WTC11 (cell line): ENCODE results near the gene C17orf67. TPM values are rescaled to one million over a fixed set of nuclear protein-coding genes. Genes with fewer than 3 reads are reported as not detected.

Experiments used
- ATAC-seq: fragments of 200-7000 bp; cut with Tn5 transposase; 2 replicates; pipeline ENCODE4 v1.10.0; 2021; ENCODE audit warnings: mild to moderate bottlenecking, moderate library complexity
- CTCF ChIA-PET: fragments of 300-600 bp; sonication (Branson Sonifier 250); formaldehyde crosslinking; loops from one replicate; lab custom pipeline; 2021; ENCODE audit warnings: antibody characterized with exemption; lab: Charles Lee
- POLR2A ChIA-PET: fragments of 350-600 bp; sonication (Branson Sonifier 250); formaldehyde crosslinking; loops from one replicate; lab custom pipeline; 2021; ENCODE audit warnings: antibody characterized with exemption; lab: Charles Lee
- DNase-seq: peaks from one replicate; pipeline ENCODE4 v3.0.0; 2021; ENCODE audit warnings: low spot score
- H3K27ac Mint-ChIP-seq: 2 replicates; pipeline ENCODE4 v1.8.0; 2021; ENCODE audit warnings: mixed read lengths
- H3K27me3 Mint-ChIP-seq: 2 replicates; pipeline ENCODE4 v1.8.0; 2021; ENCODE audit warnings: low read depth, mild to moderate bottlenecking, moderate library complexity, mixed read lengths
- H3K36me3 Mint-ChIP-seq: 2 replicates; pipeline ENCODE4 v1.8.0; 2021; ENCODE audit warnings: mixed read lengths
- H3K4me1 Mint-ChIP-seq: 2 replicates; pipeline ENCODE4 v1.8.0; 2022; ENCODE audit warnings: mixed read lengths
- H3K4me3 Mint-ChIP-seq: 2 replicates; pipeline ENCODE4 v1.8.0; 2021; ENCODE audit warnings: mild to moderate bottlenecking, moderate library complexity, mixed read lengths
- H3K9me3 Mint-ChIP-seq: 2 replicates; pipeline ENCODE4 v1.8.0; 2021; ENCODE audit warnings: mixed read lengths
- CREB1 ChIP-seq: sonication (generic); formaldehyde crosslinking; IDR thresholded peaks from 2 replicates; pipeline ENCODE4 v1.8.0; 2023; ENCODE audit warnings: mild to moderate bottlenecking, missing genetic modification reagents
- CREM ChIP-seq: sonication (generic); formaldehyde crosslinking; IDR thresholded peaks from 2 replicates; pipeline ENCODE4 v1.8.1; 2022; ENCODE audit warnings: mild to moderate bottlenecking, missing genetic modification reagents, moderate library complexity
- CTCF ChIP-seq: fragments of 200-600 bp; IDR thresholded peaks from 2 replicates; pipeline ENCODE4 v1.8.0; 2022; ENCODE audit warnings: antibody characterized with exemption
- E2F5 ChIP-seq: sonication (generic); formaldehyde crosslinking; IDR thresholded peaks from 2 replicates; pipeline ENCODE4 v1.8.1; 2022; ENCODE audit warnings: mild to moderate bottlenecking, moderate library complexity, missing genetic modification reagents
- ELF4 ChIP-seq: sonication (generic); formaldehyde crosslinking; IDR thresholded peaks from 2 replicates; pipeline ENCODE4 v1.8.1; 2022; ENCODE audit warnings: low read depth, mild to moderate bottlenecking, moderate library complexity, missing genetic modification reagents
- EMX1 ChIP-seq: fragments of 250-450 bp; sonication (Bioruptor Pico); IDR thresholded peaks from 2 replicates; pipeline ENCODE4 v1.8.0; 2021; ENCODE audit warnings: mild to moderate bottlenecking
- ESRRA ChIP-seq: sonication (generic); formaldehyde crosslinking; IDR thresholded peaks from 2 replicates; pipeline ENCODE4 v1.8.1; 2022; ENCODE audit warnings: mild to moderate bottlenecking, missing genetic modification reagents, borderline replicate concordance
- ETV6 ChIP-seq: sonication (generic); formaldehyde crosslinking; IDR thresholded peaks from 2 replicates; pipeline ENCODE4 v1.8.1; 2022; ENCODE audit warnings: mild to moderate bottlenecking, missing genetic modification reagents
- FOXP1 ChIP-seq: sonication (generic); formaldehyde crosslinking; IDR thresholded peaks from 2 replicates; pipeline ENCODE4 v1.8.0; 2022; ENCODE audit warnings: missing genetic modification reagents, mild to moderate bottlenecking, moderate library complexity, borderline replicate concordance
- GTF2I ChIP-seq: fragments of 250-450 bp; sonication (Bioruptor Pico); conservative IDR thresholded peaks from 2 replicates; pipeline ENCODE4 v1.4.0; 2021; ENCODE audit warnings: mild to moderate bottlenecking
- HMGXB4 ChIP-seq: sonication (generic); formaldehyde crosslinking; IDR thresholded peaks from 2 replicates; pipeline ENCODE4 v1.8.1; 2023; ENCODE audit warnings: mild to moderate bottlenecking, moderate library complexity, missing genetic modification reagents
- JAZF1 ChIP-seq: fragments of 250-450 bp; sonication (Bioruptor Pico); IDR thresholded peaks from 2 replicates; pipeline ENCODE4 v1.9.0; 2021; ENCODE audit warnings: moderate library complexity, mild to moderate bottlenecking, inconsistent platforms
- KAT7 ChIP-seq: sonication (generic); formaldehyde crosslinking; IDR thresholded peaks from 2 replicates; pipeline ENCODE4 v1.8.1; 2023; ENCODE audit warnings: missing genetic modification reagents, mild to moderate bottlenecking, borderline replicate concordance
- MLX ChIP-seq: sonication (generic); formaldehyde crosslinking; IDR thresholded peaks from 2 replicates; pipeline ENCODE4 v1.8.1; 2023; ENCODE audit warnings: mild to moderate bottlenecking, missing genetic modification reagents, moderate library complexity
- NR3C1 ChIP-seq: sonication (generic); formaldehyde crosslinking; conservative IDR thresholded peaks from 2 replicates; pipeline ENCODE4 v1.8.1; 2023; ENCODE audit warnings: low read depth, mild to moderate bottlenecking, missing genetic modification reagents
- PREB ChIP-seq: sonication (generic); formaldehyde crosslinking; IDR thresholded peaks from 2 replicates; pipeline ENCODE4 v1.8.1; 2022; ENCODE audit warnings: mild to moderate bottlenecking, missing genetic modification reagents, moderate library complexity, borderline replicate concordance
- PRRX2 ChIP-seq: fragments of 250-450 bp; sonication (Bioruptor Pico); IDR thresholded peaks from 2 replicates; pipeline ENCODE4 v1.8.0; 2021; ENCODE audit warnings: mild to moderate bottlenecking
- RELA ChIP-seq: sonication (generic); formaldehyde crosslinking; IDR thresholded peaks from 2 replicates; pipeline ENCODE4 v1.8.1; 2022; ENCODE audit warnings: missing genetic modification reagents, mild to moderate bottlenecking, borderline replicate concordance
- RORB ChIP-seq: fragments of 250-450 bp; sonication (Bioruptor Pico); IDR thresholded peaks from 2 replicates; pipeline ENCODE4 v1.9.0; 2021; ENCODE audit warnings: mild to moderate bottlenecking
- SMAD3 ChIP-seq: sonication (generic); formaldehyde crosslinking; IDR thresholded peaks from 2 replicates; pipeline ENCODE4 v1.8.0; 2022; ENCODE audit warnings: missing genetic modification reagents, mild to moderate bottlenecking, borderline replicate concordance
- SMAD4 ChIP-seq: sonication (generic); formaldehyde crosslinking; IDR thresholded peaks from 2 replicates; pipeline ENCODE4 v1.8.0; 2022; ENCODE audit warnings: mild to moderate bottlenecking, missing genetic modification reagents
- TP53 ChIP-seq: sonication (generic); formaldehyde crosslinking; IDR thresholded peaks from 2 replicates; pipeline ENCODE4 v1.8.1; 2023; ENCODE audit warnings: mild to moderate bottlenecking, missing genetic modification reagents
- USF2 ChIP-seq: sonication (generic); formaldehyde crosslinking; IDR thresholded peaks from 2 replicates; pipeline ENCODE4 v1.8.1; 2023; ENCODE audit warnings: mild to moderate bottlenecking, missing genetic modification reagents, moderate library complexity
- ZMAT4 ChIP-seq: fragments of 250-450 bp; sonication (Bioruptor Pico); IDR thresholded peaks from 2 replicates; pipeline ENCODE4 v1.9.0; 2021; ENCODE audit warnings: mild to moderate bottlenecking
- total RNA-seq: library from RNA; stranded (reverse); gene quantifications from 3 replicates; pipeline ENCODE4 v1.2.3, GENCODE V29; 2021

The C17orf67 gene
- total RNA-seq, 1 experiment from 2014 or later = 3.3 TPM

- TF ChIP-seq PREB (CRISPR knock-in tag) (no peak), PRRX2 (no peak), MLX (CRISPR knock-in tag) (no peak)
Observed at GRCh38 chr17:56838687-56839086, 5.0 kb upstream of the C17orf67 start (continued).

- TF ChIP-seq GTF2I (CRISPR knock-in tag) = no peak
- TF ChIP-seq SMAD3 (CRISPR knock-in tag) = no peak
- TF ChIP-seq RORB (CRISPR knock-in tag) = no peak
- TF ChIP-seq ELF4 (CRISPR knock-in tag) = no peak
- no peak for TF ChIP-seq ZMAT4 (CRISPR knock-in tag)
- TF ChIP-seq JAZF1 (CRISPR knock-in tag) = no peak
- no peak for TF ChIP-seq FOXP1
- TF ChIP-seq PRRX2 = no peak
- TF ChIP-seq ESRRA (CRISPR knock-in tag) = no peak
- TF ChIP-seq TP53 (CRISPR knock-in tag) = no peak
- TF ChIP-seq NR3C1 (CRISPR knock-in tag) = no peak
- TF ChIP-seq RELA = no peak
- TF ChIP-seq CREB1 (CRISPR knock-in tag) = no peak
- Mint-ChIP-seq H3K9me3 (peaks cover 4% of the 10 kb centered on the region; the same call in 1 of the 2 replicates), H3K27ac (no peak overlapping the region), H3K27me3 (peaks cover 19% of the 10 kb centered on the region), H3K4me1 (peaks cover 54% of the 10 kb centered on the region), H3K4me3 (peak overlapping the region; percentile 79), H3K36me3 (peaks cover 11% of the 10 kb centered on the region)
- no peak for ATAC-seq
- ChIA-PET CTCF (interaction anchor here (4.3 kb wide), 1 partner anchor 15 kb away, joined by 36 read pairs; no protein-coding TSS in a partner anchor), POLR2A (no interaction called here)
- no peak for DNase-seq
Observed at GRCh38 chr17:56835264-56835585, 1.5 kb upstream of the C17orf67 start.

- peak overlapping the region; percentile 79 for H3K4me3 Mint-ChIP-seq
- no peak overlapping the region for H3K27ac Mint-ChIP-seq
- POLR2A ChIA-PET = interaction anchor here (0.6 kb wide), 1 partner anchor 79 kb away, joined by 3 read pairs; the partner anchor contains the start of gene TRIM25
- peaks cover 9% of the 10 kb centered on the region for H3K36me3 Mint-ChIP-seq
- peaks cover 54% of the 10 kb centered on the region for H3K4me1 Mint-ChIP-seq
- peaks cover 19% of the 10 kb centered on the region for H3K27me3 Mint-ChIP-seq
- ATAC-seq (peak; percentile 6), DNase-seq (peak; percentile 62)
- peaks cover 4% of the 10 kb centered on the region; the same call in 1 of the 2 replicates for H3K9me3 Mint-ChIP-seq
- CTCF ChIA-PET = interaction anchor here (1.0 to 4.3 kb wide), 2 partner anchors 15 to 55 kb away, joined by 5 to 36 read pairs; no protein-coding TSS in a partner anchor
- TF ChIP-seq SMAD4 = no peak
- 0 out of 2 replicates have a peak, but pooled peaks have one; percentile 31 for TF ChIP-seq CREB1 (CRISPR knock-in tag)
- peak; percentile 59 for TF ChIP-seq HMGXB4 (CRISPR knock-in tag)
- TF ChIP-seq E2F5 (CRISPR knock-in tag) = no peak
- TF ChIP-seq CREM = no peak
- no peak for TF ChIP-seq USF2
- TF ChIP-seq MLX (CRISPR knock-in tag) = no peak
- peak; percentile 98; the same call in 1 of the 2 replicates for TF ChIP-seq KAT7 (CRISPR knock-in tag)
- no peak for TF ChIP-seq EMX1 (CRISPR knock-in tag)
- TF ChIP-seq CTCF = no peak
- TF ChIP-seq ETV6 (CRISPR knock-in tag) = 0 out of 2 replicates have a peak, but pooled peaks have one; percentile 1
Observed at GRCh38 chr17:56834380-56835263, 902 bp upstream of the C17orf67 start.
